Coronary artery (tissue), 2 donors: ENCODE results near the gene BMF.
"Not testable (repeated sequence)": the region's sequence is repeated elsewhere in the genome, so short reads cannot be mapped to it uniquely, and the experiment has no call there.

Experiments used
- DNase-seq: peaks from one replicate; pipeline ENCODE4 v3.0.0-alpha.2; 2017; ENCODE audit warnings: low spot score
- H3K27ac ChIP-seq, 2 donors: fragments of 200-600 bp; sonication (generic); one replicate each; pipeline ENCODE4 v1.5.1; 2016 to 2019
- H3K4me3 ChIP-seq: fragments of 200-600 bp; sonication (generic); 2 replicates; pipeline ENCODE4 v1.5.1; 2016; ENCODE audit warnings: mild to moderate bottlenecking, moderate library complexity
- TF ChIP-seq, protein P1 (sequence below): fragments of 200-600 bp; sonication (generic); IDR thresholded peaks from one replicate; pipeline ENCODE4 v1.5.1; 2019; ENCODE audit warnings: antibody characterized with exemption

The BMF gene, protein sequence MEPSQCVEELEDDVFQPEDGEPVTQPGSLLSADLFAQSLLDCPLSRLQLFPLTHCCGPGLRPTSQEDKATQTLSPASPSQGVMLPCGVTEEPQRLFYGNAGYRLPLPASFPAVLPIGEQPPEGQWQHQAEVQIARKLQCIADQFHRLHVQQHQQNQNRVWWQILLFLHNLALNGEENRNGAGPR

DNA sequence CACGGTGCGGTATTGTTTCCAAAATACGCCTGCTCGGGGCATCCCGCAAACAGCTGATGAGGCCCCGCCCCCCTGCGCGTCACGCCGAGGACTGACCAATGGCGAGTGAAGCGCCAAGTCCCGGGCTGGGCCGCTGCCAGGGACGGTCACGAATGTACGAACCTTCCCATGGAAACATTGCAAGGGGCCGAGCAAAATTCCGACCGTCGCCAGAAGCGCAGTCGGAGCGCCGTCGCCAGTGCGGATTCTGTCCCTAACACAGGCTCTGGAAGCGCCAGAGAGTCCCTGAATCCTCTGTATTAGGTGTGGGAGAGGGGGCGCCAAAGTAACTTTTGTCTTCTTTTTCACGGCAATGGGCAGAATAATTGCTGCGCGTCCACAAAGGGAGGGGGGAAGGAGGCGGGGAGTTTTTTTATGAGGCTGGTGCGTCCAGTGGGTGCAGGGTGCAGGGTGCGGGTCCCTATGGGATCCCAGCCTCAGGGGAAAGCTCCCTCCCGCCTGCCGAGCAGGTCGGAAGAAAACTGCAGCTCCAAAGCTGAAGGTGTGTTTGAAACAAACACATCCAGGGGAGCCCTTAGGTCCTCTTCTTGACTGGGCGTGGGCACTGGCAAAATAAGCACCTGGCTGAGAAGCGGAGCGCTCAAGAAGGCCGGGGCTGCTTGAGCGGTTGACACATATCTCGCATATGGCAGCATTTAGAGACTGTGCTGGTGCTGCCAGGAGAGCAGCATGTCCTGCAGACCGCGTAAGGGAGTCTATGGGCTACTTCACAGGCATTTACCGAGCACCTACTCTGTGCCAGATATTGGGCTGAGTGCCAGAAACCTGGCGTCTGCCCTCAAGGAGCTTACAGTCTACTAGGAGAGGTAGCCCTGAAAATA is at the start of gene BMF:
BMF (minus strand) TSS at position 25 of the 881 bp plus-strand sequence. CDS start 2,793 bp downstream, outside the sequence.
- TF ChIP-seq, protein P1, sequence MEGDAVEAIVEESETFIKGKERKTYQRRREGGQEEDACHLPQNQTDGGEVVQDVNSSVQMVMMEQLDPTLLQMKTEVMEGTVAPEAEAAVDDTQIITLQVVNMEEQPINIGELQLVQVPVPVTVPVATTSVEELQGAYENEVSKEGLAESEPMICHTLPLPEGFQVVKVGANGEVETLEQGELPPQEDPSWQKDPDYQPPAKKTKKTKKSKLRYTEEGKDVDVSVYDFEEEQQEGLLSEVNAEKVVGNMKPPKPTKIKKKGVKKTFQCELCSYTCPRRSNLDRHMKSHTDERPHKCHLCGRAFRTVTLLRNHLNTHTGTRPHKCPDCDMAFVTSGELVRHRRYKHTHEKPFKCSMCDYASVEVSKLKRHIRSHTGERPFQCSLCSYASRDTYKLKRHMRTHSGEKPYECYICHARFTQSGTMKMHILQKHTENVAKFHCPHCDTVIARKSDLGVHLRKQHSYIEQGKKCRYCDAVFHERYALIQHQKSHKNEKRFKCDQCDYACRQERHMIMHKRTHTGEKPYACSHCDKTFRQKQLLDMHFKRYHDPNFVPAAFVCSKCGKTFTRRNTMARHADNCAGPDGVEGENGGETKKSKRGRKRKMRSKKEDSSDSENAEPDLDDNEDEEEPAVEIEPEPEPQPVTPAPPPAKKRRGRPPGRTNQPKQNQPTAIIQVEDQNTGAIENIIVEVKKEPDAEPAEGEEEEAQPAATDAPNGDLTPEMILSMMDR, result no peak
- Histone ChIP-seq H3K4me3 (peak within 1 kb of the TSS; percentile 98), H3K27ac (peak within 1 kb of the TSS; percentile 71 to 88)
- DNase-seq, result peak; percentile 99

DNA sequence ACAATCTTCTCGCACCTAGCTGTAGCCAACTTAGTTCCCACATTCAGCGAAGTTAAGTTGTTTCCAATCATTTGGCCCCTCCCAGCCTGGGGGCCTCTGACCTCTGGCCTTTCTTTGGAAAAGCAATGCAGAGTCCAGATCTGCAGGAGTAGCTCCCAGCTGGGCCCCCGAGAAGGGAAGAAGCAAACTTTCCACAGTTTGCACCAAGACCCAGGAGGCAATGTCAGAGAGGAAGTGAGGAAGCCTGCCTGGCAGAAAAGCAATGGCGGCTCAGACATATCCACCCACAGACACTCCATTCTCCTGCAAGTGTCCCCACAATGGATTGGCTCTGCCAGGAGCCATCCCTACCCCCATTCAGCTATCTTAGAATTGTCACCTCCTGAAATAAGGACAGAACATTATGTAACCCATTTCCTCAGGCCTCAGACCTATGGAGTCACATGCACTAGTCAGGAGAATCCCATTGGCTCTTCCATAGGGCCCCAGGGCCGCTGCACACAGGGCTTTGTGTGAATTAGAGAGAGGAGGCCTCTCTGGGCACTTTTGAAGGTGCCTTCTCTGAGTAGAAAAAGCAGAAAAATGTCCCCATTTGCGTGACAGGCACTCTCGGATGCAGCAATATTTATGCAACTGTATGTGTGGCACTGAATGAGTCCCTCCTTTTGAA is 49.2 kb upstream of the BMF start:
- Histone ChIP-seq H3K27ac (no peak overlapping the region), H3K4me3 (no peak overlapping the region)
- TF ChIP-seq, protein P1, result no peak
- DNase-seq, result no peak

DNA sequence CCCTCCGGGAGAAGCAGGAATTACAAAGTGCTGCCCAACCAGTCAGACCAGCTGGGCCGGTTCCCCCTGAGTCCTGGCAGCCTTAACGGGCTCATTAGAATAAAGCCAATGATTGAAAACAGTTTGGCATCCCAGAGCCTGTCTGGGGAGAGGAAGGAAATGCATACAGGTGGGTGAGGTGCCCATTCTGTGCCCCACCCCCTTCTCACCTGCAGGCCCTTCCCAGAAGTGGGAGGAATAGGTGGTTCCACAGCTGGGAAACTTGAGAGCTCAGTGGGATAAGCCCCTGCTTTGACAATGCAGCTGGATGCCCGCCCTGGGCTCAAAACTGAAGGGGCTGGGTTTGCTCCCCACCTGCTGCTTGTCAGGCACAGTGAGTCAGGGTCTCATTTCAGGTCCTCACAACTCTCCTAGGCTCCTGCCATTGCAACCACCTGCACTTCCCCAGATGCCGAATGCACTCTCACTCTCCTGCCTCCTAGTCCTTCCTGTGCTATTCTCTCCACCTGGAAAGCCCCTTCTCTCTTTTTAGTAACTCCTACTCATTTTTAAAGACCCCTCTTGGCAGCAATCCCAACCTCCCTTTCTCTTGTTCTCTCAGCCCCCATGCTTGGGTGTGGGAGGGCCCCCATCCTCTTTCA is 46.7 kb upstream of the BMF start:
- Histone ChIP-seq H3K27ac (no peak overlapping the region), H3K4me3 (no peak overlapping the region)
- TF ChIP-seq, protein P1, result no peak
- no peak for DNase-seq

DNA sequence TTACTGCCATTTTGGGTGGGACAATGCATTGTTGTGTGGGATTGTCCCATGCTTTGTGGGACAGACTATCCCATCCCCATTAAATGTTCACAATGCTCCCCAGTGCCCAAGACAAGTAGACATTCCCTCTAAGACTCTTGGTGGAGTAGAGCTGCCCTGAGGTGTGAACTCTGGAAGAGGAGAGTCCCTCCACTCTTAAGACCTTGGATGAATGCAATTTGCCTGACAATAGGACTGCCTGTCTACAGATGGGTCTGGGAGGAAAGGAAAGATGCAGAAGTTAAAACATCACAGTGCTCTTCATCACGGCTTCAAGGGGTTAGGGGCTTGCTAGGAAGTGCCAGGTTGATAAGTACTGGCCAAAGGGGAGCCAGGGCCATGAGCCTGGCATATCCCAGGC is 46.1 kb upstream of the BMF start:
- not testable (repeated sequence) for H3K27ac ChIP-seq, DNase-seq, H3K4me3 ChIP-seq

DNA sequence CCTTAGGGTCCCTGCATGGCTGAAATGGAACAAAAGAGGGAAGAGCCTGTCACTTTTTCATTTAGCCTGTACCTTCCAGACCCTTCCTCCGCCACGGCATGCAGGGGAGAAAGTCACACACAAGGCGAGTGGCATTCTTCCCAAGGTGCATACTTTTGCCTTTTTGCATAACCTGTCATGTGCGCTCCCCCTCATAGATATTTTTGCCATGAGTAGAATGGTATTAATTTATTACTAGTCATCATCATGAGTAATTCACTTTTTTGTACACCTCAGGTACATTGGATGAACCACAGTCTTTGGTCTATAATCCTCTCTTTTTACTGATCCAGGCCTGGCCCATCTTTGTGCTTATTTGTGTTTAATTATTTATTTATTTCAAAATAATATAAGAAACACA is 43.3 kb upstream of the BMF start:
- Histone ChIP-seq H3K4me3 (no peak overlapping the region), H3K27ac (no peak overlapping the region)
- DNase-seq, result no peak
- TF ChIP-seq, protein P1, result no peak

DNA sequence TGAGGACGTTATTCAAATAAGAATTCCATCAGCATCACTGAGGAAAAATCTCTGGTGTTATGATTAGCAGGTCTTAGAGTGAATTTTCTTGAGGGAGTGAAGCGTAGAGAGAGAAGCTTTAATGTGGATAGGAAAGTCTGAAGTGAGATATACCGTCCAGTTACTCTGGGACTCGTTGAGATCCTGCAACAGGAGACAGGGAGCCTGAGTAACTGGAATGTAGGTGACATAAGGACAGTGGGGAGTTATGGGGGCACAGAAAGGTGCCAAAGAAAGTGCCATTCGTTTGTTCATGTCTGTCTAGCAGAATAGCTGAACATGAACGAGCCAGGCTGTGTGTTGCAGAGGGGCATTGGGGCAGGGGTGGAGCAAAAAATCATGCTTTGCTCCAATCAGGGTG is 42.8 kb upstream of the BMF start:
- no peak for DNase-seq
- no peak overlapping the region for H3K27ac ChIP-seq
- no peak overlapping the region for H3K4me3 ChIP-seq
- TF ChIP-seq, protein P1, result no peak
